HG03064 (cell line): Measurements from ENCODE around the gene RELL1.
"Not testable (repeated sequence)": the region's sequence is repeated elsewhere in the genome, so short reads cannot be mapped to it uniquely, and the experiment has no call there.

Experiments
- ATAC-seq: cut with Tn5 transposase; IDR thresholded peaks from one replicate; pipeline ENCODE4 v1.9.1; 2021; ENCODE audit warnings: low read depth; ENCODE audit not compliant: unreplicated experiment

The RELL1 gene

GRCh38 chr4:37693450-37694190 is 7.4 kb upstream of the RELL1 start:
- ATAC-seq: no peak

GRCh38 chr4:37693030-37693429 is 6.9 kb upstream of the RELL1 start:
- ATAC-seq: no peak

- ATAC-seq: no peak
Observed at GRCh38 chr4:37690976-37691375, 4.8 kb upstream of the RELL1 start.

GRCh38 chr4:37689353-37690095 is 3.3 kb upstream of the RELL1 start:
- no peak for ATAC-seq

GRCh38 chr4:37687681-37688080 is 1.5 kb upstream of the RELL1 start:
- no peak for ATAC-seq

GRCh38 chr4:37687194-37687562 is 1.0 kb upstream of the RELL1 start:
- ATAC-seq: no peak

- ATAC-seq: peak; percentile 13
Observed at GRCh38 chr4:37685823-37686372, 278 bp downstream of the RELL1 start.

GRCh38 chr4:37685161-37685822 is 884 bp downstream of the RELL1 start:
- no peak for ATAC-seq

GRCh38 chr4:37684154-37684553 is 2.0 kb downstream of the RELL1 start:
- ATAC-seq: no peak

GRCh38 chr4:37682701-37683401 is 3.3 kb downstream of the RELL1 start:
- peak; percentile 22 for ATAC-seq

- ATAC-seq: no peak
Observed at GRCh38 chr4:37680089-37680488, 6.1 kb downstream of the RELL1 start.

- ATAC-seq: no peak
Observed at GRCh38 chr4:37679301-37679700, 6.9 kb downstream of the RELL1 start.

GRCh38 chr4:37678624-37679023 is 7.6 kb downstream of the RELL1 start:
- ATAC-seq: no peak

- ATAC-seq: peak; percentile 74
Observed at GRCh38 chr4:37675587-37676290, 10.4 kb downstream of the RELL1 start.

- ATAC-seq: no peak
Observed at GRCh38 chr4:37674439-37674838, 11.7 kb downstream of the RELL1 start.

- no peak for ATAC-seq
Observed at GRCh38 chr4:37673538-37674192, 12.5 kb downstream of the RELL1 start.

GRCh38 chr4:37671072-37671471 is 15.1 kb downstream of the RELL1 start:
- no peak for ATAC-seq

- ATAC-seq: no peak
Observed at GRCh38 chr4:37670249-37670648, 15.9 kb downstream of the RELL1 start.

GRCh38 chr4:37669124-37669523 is 17.1 kb downstream of the RELL1 start:
- ATAC-seq: not testable (repeated sequence)
